ENCODE data around the gene SLC26A5. TPM values are rescaled to one million over a fixed set of nuclear protein-coding genes. Genes with fewer than 3 reads are reported as not detected.
A peak's percentile ranks its signal among the peaks of the same experiment; 100 is the strongest.
"Not testable (repeated sequence)": the region's sequence is repeated elsewhere in the genome, so short reads cannot be mapped to it uniquely, and the experiment has no call there.

SLC26A5 gene
- polyA plus RNA-seq (2013, experiment 1 of 2; ENCODE audit: insufficient read length), result 0.11 TPM
- not detected for polyA plus RNA-seq (2013, experiment 2 of 2; ENCODE audit: insufficient read length)

- DNase-seq, result no peak
These were observed at the start of gene SLC26A5 for GRCh38 chr7:103446049-103446520. Gene SLC26A5 (minus strand): TSS chr7:103446207. CDS start chr7:103421514, 24,693 bp downstream.

DNA sequence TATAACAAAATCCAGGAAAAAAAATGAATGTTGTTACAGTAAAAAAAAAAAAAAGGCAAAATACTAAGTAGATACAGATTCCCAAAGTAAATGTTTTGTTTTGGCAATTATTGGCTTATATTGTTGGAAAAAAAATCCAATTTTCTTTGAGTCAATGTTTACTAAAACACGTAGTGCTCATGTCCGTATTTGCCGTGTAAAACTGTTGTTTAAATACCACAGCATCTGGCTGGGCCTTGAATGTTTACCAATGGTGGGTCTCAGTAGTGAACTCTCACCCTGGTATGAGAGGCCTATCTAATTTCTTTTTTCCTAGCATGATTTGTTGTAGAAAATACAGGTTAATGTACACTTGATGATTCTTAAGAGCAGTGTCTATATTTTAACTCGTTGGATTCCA is 41.4 kb upstream of the SLC26A5 start:
- no peak for DNase-seq

DNA sequence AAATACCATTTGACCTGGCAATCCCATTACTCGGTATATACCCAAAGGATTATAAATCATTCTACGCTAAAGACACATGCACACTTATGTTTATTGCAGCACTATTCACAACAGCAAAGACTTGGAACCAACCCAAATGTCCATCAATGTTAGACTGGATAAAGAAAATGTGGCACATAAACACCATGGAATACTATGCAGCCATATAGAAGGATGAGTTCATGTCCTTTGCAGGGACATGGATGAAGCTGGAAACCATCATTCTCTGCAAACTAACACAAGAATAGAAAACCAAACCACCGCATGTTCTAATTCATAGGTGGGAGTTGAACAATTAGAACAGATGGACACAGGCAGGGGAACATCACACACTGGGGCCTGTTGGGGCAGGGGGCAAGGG is 40.9 kb upstream of the SLC26A5 start:
- not testable (repeated sequence) for DNase-seq

DNA sequence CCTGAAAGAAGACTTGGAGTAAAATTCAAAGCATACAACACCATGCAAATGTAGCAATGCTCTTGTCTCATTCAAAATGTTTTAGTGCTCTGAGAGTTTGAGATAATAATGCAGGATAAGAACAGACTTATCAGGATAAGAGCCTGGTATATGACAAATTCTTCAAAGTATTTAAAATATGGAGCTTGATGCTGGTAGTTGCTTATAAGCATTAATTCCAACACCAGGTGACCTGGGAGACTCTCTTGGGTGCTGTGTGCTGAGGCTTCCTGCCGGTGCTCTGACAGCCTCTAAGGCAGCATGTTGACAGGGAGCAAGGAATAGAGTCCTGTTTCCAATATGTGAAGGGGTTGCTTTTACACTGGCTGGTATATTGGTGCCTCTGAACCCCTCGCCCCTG is 34.8 kb upstream of the SLC26A5 start:
- DNase-seq, result no peak

DNA sequence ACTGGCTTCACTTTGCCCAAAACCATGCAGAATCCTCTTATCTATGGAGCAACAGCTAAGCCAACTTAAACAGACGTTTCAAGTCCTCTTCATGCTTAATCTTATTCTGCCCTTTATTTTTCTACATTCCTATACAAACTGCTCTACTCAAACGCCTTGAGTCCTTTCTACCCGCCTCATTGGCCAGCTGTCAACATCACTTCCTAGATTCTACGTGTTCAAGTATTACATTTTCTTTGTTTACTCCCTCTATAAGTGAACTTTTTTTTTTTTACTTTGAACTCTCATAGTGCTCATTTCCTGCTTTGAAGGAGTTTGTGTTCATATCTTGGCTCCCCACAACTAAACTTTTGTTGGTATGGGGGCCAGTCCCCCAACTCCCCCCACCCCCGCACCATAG is 28.9 kb upstream of the SLC26A5 start:
- no peak for DNase-seq

GRCh38 chr7:103469095-103469948 is 23.3 kb upstream of the SLC26A5 start:
- no peak for DNase-seq

GRCh38 chr7:103466814-103467213 is 20.8 kb upstream of the SLC26A5 start:
- DNase-seq, result no peak

- no peak for DNase-seq
These were observed 16.4 kb upstream of the SLC26A5 start for GRCh38 chr7:103462358-103462757.

- peak; percentile 35 for DNase-seq
These were observed 1.3 kb upstream of the SLC26A5 start for GRCh38 chr7:103447073-103447960.

- DNase-seq, result no peak
These were observed 569 bp downstream of the SLC26A5 start for GRCh38 chr7:103445228-103446048.

GRCh38 chr7:103439661-103440060 is 6.3 kb downstream of the SLC26A5 start:
- no peak for DNase-seq

DNA sequence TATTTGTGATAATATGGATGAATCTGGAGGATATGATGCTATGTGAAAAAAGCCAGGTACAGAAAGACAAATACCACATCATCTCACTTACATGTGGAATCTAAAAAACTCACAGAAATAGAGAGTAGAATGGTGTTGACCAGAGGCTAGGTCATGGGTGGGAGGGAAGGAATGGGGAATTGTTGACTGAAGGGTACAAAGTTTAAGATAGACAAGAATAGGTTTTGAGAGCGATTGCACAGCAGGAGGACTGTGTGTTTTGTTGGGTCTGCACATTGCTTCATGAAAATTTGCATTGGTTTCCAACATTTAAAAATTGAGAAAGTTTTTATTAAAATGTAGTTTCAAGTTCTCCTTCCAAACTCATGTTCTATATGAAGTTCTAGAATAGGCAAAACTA is 8.4 kb downstream of the SLC26A5 start:
- no peak for DNase-seq

DNA sequence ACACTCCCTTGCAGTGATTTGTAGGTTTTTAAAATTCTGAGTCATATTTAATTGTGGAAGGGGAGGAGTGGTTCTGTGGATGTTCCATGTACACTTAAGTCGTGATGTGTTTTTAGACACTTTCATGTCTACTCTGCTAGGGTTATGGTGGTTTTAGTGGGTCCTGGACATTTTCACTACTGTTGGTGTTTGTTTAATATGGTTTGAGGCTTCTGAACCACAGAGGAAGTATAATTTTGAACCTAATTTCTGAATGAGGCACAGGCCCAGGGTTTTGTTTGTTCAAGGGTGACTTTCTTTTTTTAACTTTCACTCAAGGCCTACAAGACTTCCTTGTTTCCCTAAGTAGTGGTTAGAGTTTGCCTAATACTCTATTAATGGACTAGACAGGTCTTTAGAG is 13.3 kb downstream of the SLC26A5 start:
- no peak for DNase-seq

- DNase-seq, result no peak
These were observed 20.8 kb downstream of the SLC26A5 start for GRCh38 chr7:103425177-103425576.

GRCh38 chr7:103423467-103424179 is 22.4 kb downstream of the SLC26A5 start:
- DNase-seq, result no peak

- no peak for DNase-seq
These were observed 25.1 kb downstream of the SLC26A5 start for GRCh38 chr7:103420857-103421384.

DNA sequence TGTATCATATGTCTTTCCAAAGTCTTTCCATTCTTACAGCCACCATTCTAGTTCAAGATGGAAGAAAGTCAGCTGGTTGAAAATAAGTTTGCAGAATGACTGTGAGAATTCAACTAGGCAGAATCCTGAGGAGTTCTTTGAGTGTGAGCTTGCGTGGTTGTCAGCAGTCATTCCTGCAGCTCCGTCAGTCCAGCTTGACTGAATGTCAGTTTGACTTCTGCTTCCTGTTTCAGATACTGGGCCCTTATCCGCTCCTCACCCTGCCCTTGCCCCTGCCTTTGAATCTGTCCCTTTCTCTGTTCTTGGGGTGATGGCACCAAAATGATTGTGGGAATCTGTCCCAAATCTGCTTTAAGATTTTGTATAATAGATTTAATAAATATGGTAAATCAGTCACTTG is 27.8 kb downstream of the SLC26A5 start:
- no peak for DNase-seq

DNA sequence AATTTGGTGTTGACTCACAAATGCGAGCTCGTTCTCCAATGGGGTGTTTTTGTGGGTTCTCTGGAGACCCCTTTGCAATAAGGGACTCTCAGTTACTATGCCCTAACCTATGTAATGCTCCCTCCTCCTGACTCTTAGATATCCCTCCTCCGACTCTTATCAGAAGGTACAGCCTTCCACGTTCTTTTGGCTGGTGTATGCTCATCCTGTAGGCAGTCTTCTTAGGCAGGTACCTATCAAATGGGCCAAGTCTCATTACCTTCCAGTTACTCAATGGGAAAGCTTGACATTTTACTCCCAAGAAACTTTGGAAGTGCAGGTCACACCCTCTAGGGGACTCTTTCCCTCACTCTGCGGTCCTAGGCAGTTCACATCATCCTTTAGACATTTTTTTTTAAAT is 32.6 kb downstream of the SLC26A5 start:
- DNase-seq, result no peak

- no peak for DNase-seq
These were observed 33.9 kb downstream of the SLC26A5 start for GRCh38 chr7:103412151-103412550.

GRCh38 chr7:103405789-103406613 is 40.0 kb downstream of the SLC26A5 start:
- not testable (repeated sequence) for DNase-seq
